OCI-LY1 (cell line): ENCODE results near the gene RAPGEF4.
"Not testable (repeated sequence)": the region's sequence is repeated elsewhere in the genome, so short reads cannot be mapped to it uniquely, and the experiment has no call there.

Experiments used
- H2AFZ ChIP-seq: fragments of 200-600 bp; sonication (generic), shearing (Covaris generic); 2 replicates; pipeline ENCODE4 v1.6.0; 2014; ENCODE audit warnings: antibody characterized with exemption, mild to moderate bottlenecking, low read length
- H3F3A ChIP-seq: fragments of 200-600 bp; sonication (generic), shearing (Covaris generic); 2 replicates; pipeline ENCODE4 v1.6.0; 2014; ENCODE audit warnings: mild to moderate bottlenecking, antibody characterized with exemption, low read length, moderate library complexity; ENCODE audit not compliant: insufficient read depth
- H3K27ac ChIP-seq: fragments of 200-600 bp; sonication (generic); 2 replicates; pipeline ENCODE4 v1.5.1; 2014; ENCODE audit warnings: low read length, mixed run types, mild to moderate bottlenecking, low read depth; ENCODE audit not compliant: poor library complexity, severe bottlenecking
- H3K27me3 ChIP-seq: fragments of 200-600 bp; sonication (generic); 2 replicates; pipeline ENCODE4 v1.6.0; 2014; ENCODE audit warnings: antibody characterized with exemption, mild to moderate bottlenecking, low read length, moderate library complexity; ENCODE audit not compliant: insufficient read depth
- H3K36me3 ChIP-seq: fragments of 200-600 bp; sonication (generic); 2 replicates; pipeline ENCODE4 v1.6.1; 2014; ENCODE audit warnings: mild to moderate bottlenecking, antibody characterized with exemption, low read length, moderate library complexity, mixed read lengths; ENCODE audit not compliant: insufficient read depth
- H3K4me1 ChIP-seq: fragments of 200-600 bp; sonication (generic); 2 replicates; pipeline ENCODE4 v1.5.1; 2014; ENCODE audit warnings: mild to moderate bottlenecking, low read length, moderate library complexity; ENCODE audit not compliant: insufficient read depth, severe bottlenecking
- H3K4me2 ChIP-seq: fragments of 200-600 bp; sonication (generic), shearing (Covaris generic); 2 replicates; pipeline ENCODE4 v1.6.1; 2014; ENCODE audit warnings: low read length
- H3K4me3 ChIP-seq: fragments of 200-600 bp; sonication (generic); 2 replicates; pipeline ENCODE4 v1.5.1; 2014; ENCODE audit warnings: low read length, low read depth, mild to moderate bottlenecking, mixed read lengths; ENCODE audit not compliant: poor library complexity, severe bottlenecking
- H3K79me2 ChIP-seq: fragments of 200-600 bp; shearing (Covaris generic); 2 replicates; pipeline ENCODE4 v1.6.1; 2016; ENCODE audit warnings: mixed run types, low read length, mixed read lengths; ENCODE audit not compliant: insufficient read depth
- H3K9ac ChIP-seq: fragments of 200-600 bp; sonication (generic), shearing (Covaris generic); 2 replicates; pipeline ENCODE4 v1.6.1; 2014; ENCODE audit warnings: mild to moderate bottlenecking, low read length, mixed read lengths
- H3K9me2 ChIP-seq: fragments of 200-600 bp; sonication (generic), shearing (Covaris generic); 2 replicates; pipeline ENCODE4 v1.6.1; 2014; ENCODE audit warnings: low read depth, mild to moderate bottlenecking, low read length, mixed read lengths
- H3K9me3 ChIP-seq: fragments of 200-600 bp; shearing (Covaris generic); 2 replicates; pipeline ENCODE4 v1.6.1; 2014; ENCODE audit warnings: low read length, mixed read lengths
- H4K20me1 ChIP-seq: fragments of 200-600 bp; sonication (generic), shearing (Covaris generic); 2 replicates; pipeline ENCODE4 v1.6.0; 2016; ENCODE audit warnings: mild to moderate bottlenecking, low read length; ENCODE audit not compliant: insufficient read depth
- CTCF ChIP-seq: fragments of 200-600 bp; sonication (generic), shearing (Covaris generic); IDR thresholded peaks from 2 replicates; pipeline ENCODE4 v1.5.1; 2017; ENCODE audit warnings: mild to moderate bottlenecking, antibody characterized with exemption, low read length, moderate library complexity, mixed read lengths
- EZH2 ChIP-seq: fragments of 200-600 bp; sonication (generic), shearing (Covaris generic); IDR thresholded peaks from 2 replicates; pipeline ENCODE4 v1.8.0; 2017; ENCODE audit warnings: borderline replicate concordance, mixed run types, mild to moderate bottlenecking, antibody characterized with exemption, low read length, moderate library complexity, mixed read lengths

The RAPGEF4 gene

DNA sequence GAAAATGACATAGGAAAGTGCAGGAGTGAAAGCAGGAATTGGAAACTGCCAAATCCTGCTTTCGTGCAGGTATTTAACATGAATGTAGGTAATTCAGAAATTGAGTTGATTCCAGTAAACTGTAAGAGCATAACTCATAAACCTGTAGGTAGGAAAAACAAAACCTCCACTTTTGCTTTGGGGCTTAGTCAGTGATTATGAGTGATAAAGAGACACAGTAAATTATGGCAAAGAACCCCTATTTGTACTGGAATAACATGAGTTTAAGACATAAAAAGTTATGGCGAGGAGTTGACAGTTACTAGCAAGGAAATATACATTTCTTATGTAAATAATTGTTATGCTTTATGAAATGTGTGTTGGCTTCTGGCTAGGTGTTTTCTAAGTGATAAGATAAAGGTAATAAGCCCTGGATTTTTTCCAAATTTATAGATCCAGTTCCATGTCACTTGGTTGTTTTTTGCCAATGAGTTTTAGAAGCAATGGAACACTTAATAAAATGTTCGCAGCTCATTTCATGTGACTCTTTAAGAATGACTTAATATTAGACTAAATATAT lies 357.3 kb downstream of the RAPGEF4 start:
- no peak for TF ChIP-seq CTCF
- no peak for TF ChIP-seq EZH2
- no peak overlapping the region for H3K4me3 ChIP-seq
- no peaks in the 10 kb centered on the region for H4K20me1 ChIP-seq
- no peaks in the 10 kb centered on the region for H3K27me3 ChIP-seq
- H3K9me3 ChIP-seq = no peaks in the 10 kb centered on the region
- H3F3A ChIP-seq = no peaks in the 10 kb centered on the region
- no peaks in the 10 kb centered on the region for H3K4me1 ChIP-seq
- no peaks in the 10 kb centered on the region for H3K36me3 ChIP-seq
- H3K27ac ChIP-seq = no peak overlapping the region
- no peak overlapping the region for H3K9ac ChIP-seq
- H3K4me2 ChIP-seq = no peak overlapping the region
- H3K9me2 ChIP-seq = no peaks in the 10 kb centered on the region
- no peak overlapping the region for H2AFZ ChIP-seq
- H3K79me2 ChIP-seq = no peaks in the 10 kb centered on the region

GRCh38 chr2:173093617-173094016 lies 358.0 kb downstream of the RAPGEF4 start:
- H4K20me1 ChIP-seq, H3K27me3 ChIP-seq, H3K36me3 ChIP-seq, H3K27ac ChIP-seq, H3K79me2 ChIP-seq, H3F3A ChIP-seq, H3K4me3 ChIP-seq, H3K9me3 ChIP-seq, H3K9me2 ChIP-seq, H2AFZ ChIP-seq, H3K4me2 ChIP-seq, H3K4me1 ChIP-seq, H3K9ac ChIP-seq: not testable (repeated sequence)

GRCh38 chr2:173094731-173095130 lies 359.1 kb downstream of the RAPGEF4 start:
- Histone ChIP-seq H3K9ac (no peak overlapping the region), H3K4me2 (no peak overlapping the region), H3K9me3 (no peaks in the 10 kb centered on the region), H3K27me3 (no peaks in the 10 kb centered on the region), H3K36me3 (no peaks in the 10 kb centered on the region), H3F3A (no peaks in the 10 kb centered on the region), H3K4me3 (no peak overlapping the region), H3K4me1 (no peaks in the 10 kb centered on the region), H4K20me1 (no peaks in the 10 kb centered on the region), H3K27ac (no peak overlapping the region), H3K9me2 (no peaks in the 10 kb centered on the region), H2AFZ (no peak overlapping the region), H3K79me2 (no peaks in the 10 kb centered on the region)
- TF ChIP-seq EZH2 = no peak
- no peak for TF ChIP-seq CTCF

GRCh38 chr2:173095356-173095755 lies 359.7 kb downstream of the RAPGEF4 start:
- TF ChIP-seq CTCF = no peak
- no peak for TF ChIP-seq EZH2

More at GRCh38 chr2:173095356-173095755, 359.7 kb downstream of the RAPGEF4 start:
- Histone ChIP-seq H3K27me3 (no peaks in the 10 kb centered on the region), H3K36me3 (no peaks in the 10 kb centered on the region), H3K79me2 (no peaks in the 10 kb centered on the region), H3K27ac (no peak overlapping the region), H3K4me2 (no peak overlapping the region), H4K20me1 (no peaks in the 10 kb centered on the region), H3K4me1 (no peaks in the 10 kb centered on the region), H3K9me2 (no peaks in the 10 kb centered on the region), H3K4me3 (no peak overlapping the region), H3F3A (no peaks in the 10 kb centered on the region), H2AFZ (no peak overlapping the region), H3K9me3 (no peaks in the 10 kb centered on the region), H3K9ac (no peak overlapping the region)
